Astrocyte (in vitro differentiated cells and primary cell): ENCODE results near the gene C2orf80. TPM values are rescaled to one million over a fixed set of nuclear protein-coding genes. Genes with fewer than 3 reads are reported as not detected.

Experiments used
- DNase-seq: peaks from one replicate; pipeline ENCODE4 v3.0.0-alpha.2; 2010; ENCODE audit warnings: low read depth
- FAIRE-seq: peaks from 2 replicates; lab custom pipeline; 2011; peaks lifted over from hg19 to GRCh38; lab: Jason Lieb, UNC
- H2AFZ ChIP-seq: 2 replicates; pipeline ENCODE4 v1.6.0; 2012; ENCODE audit warnings: low read depth, low read length, inconsistent platforms
- H3K27ac ChIP-seq: 2 replicates; pipeline ENCODE4 v1.5.1; 2011; ENCODE audit warnings: low read depth, low read length, inconsistent platforms
- H3K27me3 ChIP-seq: 2 replicates; pipeline ENCODE4 v1.6.0; 2011; ENCODE audit warnings: low read length, inconsistent platforms; ENCODE audit not compliant: insufficient read depth
- H3K36me3 ChIP-seq: 2 replicates; pipeline ENCODE4 v1.5.1; 2011; ENCODE audit warnings: low read length, inconsistent platforms; ENCODE audit not compliant: insufficient read depth
- H3K4me1 ChIP-seq: 2 replicates; pipeline ENCODE4 v1.5.1; 2011; ENCODE audit warnings: low read length, inconsistent platforms; ENCODE audit not compliant: insufficient read depth
- H3K4me2 ChIP-seq: 2 replicates; pipeline ENCODE4 v1.6.0; 2012; ENCODE audit warnings: low read length, inconsistent platforms
- H3K4me3 ChIP-seq: 2 replicates; pipeline ENCODE4 v1.5.1; 2011; ENCODE audit warnings: low read depth, mild to moderate bottlenecking, low read length, inconsistent platforms; ENCODE audit not compliant: insufficient read depth
- H3K79me2 ChIP-seq: 2 replicates; pipeline ENCODE4 v1.6.0; 2012; ENCODE audit warnings: mild to moderate bottlenecking, low read length, inconsistent platforms; ENCODE audit not compliant: insufficient read depth
- H3K9ac ChIP-seq: 2 replicates; pipeline ENCODE4 v1.6.0; 2012; ENCODE audit warnings: mild to moderate bottlenecking, low read length, inconsistent platforms
- H3K9me3 ChIP-seq: 2 replicates; pipeline ENCODE4 v1.5.1; 2012; ENCODE audit warnings: low read depth, mild to moderate bottlenecking, low read length, inconsistent platforms; ENCODE audit not compliant: insufficient read depth
- H4K20me1 ChIP-seq: 2 replicates; pipeline ENCODE4 v1.6.0; 2012; ENCODE audit warnings: low read length, inconsistent platforms; ENCODE audit not compliant: insufficient read depth
- H3K27ac Mint-ChIP-seq: one replicate; pipeline ENCODE4 v1.8.0; 2021; ENCODE audit warnings: mild to moderate bottlenecking, mixed read lengths; ENCODE audit not compliant: unreplicated experiment
- H3K27me3 Mint-ChIP-seq: one replicate; pipeline ENCODE4 v1.8.0; 2021; ENCODE audit warnings: low read depth, mixed read lengths; ENCODE audit not compliant: unreplicated experiment
- H3K36me3 Mint-ChIP-seq: one replicate; pipeline ENCODE4 v1.8.0; 2021; ENCODE audit warnings: low read depth, mixed read lengths; ENCODE audit not compliant: unreplicated experiment
- H3K4me1 Mint-ChIP-seq: one replicate; pipeline ENCODE4 v1.8.0; 2021; ENCODE audit warnings: low read depth, mixed read lengths; ENCODE audit not compliant: unreplicated experiment
- H3K4me3 Mint-ChIP-seq: one replicate; pipeline ENCODE4 v1.8.0; 2021; ENCODE audit warnings: mild to moderate bottlenecking, moderate library complexity, mixed read lengths; ENCODE audit not compliant: unreplicated experiment
- H3K9me3 Mint-ChIP-seq: one replicate; pipeline ENCODE4 v1.8.0; 2021; ENCODE audit warnings: mild to moderate bottlenecking, mixed read lengths; ENCODE audit not compliant: unreplicated experiment
- EZH2 ChIP-seq: IDR thresholded peaks from 2 replicates; pipeline ENCODE4 v1.6.1; 2012; ENCODE audit warnings: mild to moderate bottlenecking, low read length, inconsistent platforms; ENCODE audit not compliant: insufficient read depth
- total RNA-seq: library from RNA; stranded (reverse); gene quantifications from 2 replicates; pipeline ENCODE4 v1.2.1, GENCODE V29; 2021
- TF ChIP-seq, protein P1 (sequence below): IDR thresholded peaks from 2 replicates; pipeline ENCODE4 v1.5.1; 2011; ENCODE audit warnings: low read depth, mild to moderate bottlenecking, inconsistent platforms, low read length, moderate library complexity; ENCODE audit not compliant: insufficient read depth

C2orf80 gene
- total RNA-seq, 1 donor from 2014 or later = not detected

DNA sequence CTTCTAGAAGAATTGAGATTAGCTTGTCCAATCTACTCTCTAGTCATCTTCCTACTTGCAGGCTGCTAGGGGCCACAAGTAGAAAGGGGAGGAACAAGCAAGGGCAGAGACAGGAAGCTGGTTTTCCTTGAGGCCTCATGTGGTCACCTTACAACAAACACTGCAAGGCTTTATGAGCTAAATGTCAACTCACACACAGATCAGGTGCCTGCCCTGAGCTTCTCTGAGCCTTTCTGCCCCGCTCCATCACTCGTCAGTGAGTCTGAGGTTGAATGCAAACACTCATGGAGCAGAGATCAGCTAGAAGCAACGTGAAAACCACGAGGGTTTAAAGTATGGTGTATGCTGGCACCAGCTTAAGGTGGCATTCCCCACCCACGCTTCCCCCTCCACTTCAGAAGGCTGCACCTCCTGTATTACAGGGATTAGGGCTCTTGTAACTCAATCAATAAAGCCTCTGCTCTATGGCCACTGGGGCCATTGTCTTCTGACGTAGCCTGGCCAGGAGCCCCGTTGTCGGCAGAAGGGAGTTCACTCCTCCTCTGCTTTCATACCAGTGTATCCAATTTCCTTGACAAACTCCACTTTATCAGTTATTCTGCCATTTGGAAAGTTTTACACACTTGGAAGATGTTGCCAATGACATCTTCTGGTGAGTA, 54.8 kb downstream of the C2orf80 start:
- no peak overlapping the region for H3K27ac Mint-ChIP-seq
- no peak for FAIRE-seq

DNA sequence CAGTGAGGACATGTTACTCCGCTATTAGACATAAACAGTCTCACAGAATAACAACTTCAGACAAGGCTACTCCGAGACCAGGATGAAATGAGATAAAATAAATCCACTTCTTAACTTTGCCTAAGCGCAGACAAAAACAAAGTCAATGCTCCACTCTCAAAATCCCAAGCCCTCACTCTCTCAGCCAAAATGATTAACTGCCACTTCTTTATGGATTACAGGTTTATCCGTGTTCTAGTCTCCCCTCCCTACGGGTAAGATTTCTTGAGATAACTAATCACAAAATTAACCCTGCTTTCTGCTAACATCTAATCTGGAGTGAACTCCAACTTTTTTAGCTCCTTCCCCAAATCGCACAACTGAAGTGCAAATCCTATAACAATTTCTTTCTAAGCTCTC, 59.1 kb downstream of the C2orf80 start:
- no peak overlapping the region for H3K4me3 ChIP-seq
- no peak overlapping the region for H3K4me2 ChIP-seq
- Mint-ChIP-seq H3K4me3 (no peak overlapping the region), H3K9me3 (no peaks in the 10 kb centered on the region), H3K4me1 (peaks cover 14% of the 10 kb centered on the region), H3K36me3 (no peaks in the 10 kb centered on the region), H3K27ac (peak overlapping the region; percentile 15), H3K27me3 (no peaks in the 10 kb centered on the region)
- TF ChIP-seq, protein P1, sequence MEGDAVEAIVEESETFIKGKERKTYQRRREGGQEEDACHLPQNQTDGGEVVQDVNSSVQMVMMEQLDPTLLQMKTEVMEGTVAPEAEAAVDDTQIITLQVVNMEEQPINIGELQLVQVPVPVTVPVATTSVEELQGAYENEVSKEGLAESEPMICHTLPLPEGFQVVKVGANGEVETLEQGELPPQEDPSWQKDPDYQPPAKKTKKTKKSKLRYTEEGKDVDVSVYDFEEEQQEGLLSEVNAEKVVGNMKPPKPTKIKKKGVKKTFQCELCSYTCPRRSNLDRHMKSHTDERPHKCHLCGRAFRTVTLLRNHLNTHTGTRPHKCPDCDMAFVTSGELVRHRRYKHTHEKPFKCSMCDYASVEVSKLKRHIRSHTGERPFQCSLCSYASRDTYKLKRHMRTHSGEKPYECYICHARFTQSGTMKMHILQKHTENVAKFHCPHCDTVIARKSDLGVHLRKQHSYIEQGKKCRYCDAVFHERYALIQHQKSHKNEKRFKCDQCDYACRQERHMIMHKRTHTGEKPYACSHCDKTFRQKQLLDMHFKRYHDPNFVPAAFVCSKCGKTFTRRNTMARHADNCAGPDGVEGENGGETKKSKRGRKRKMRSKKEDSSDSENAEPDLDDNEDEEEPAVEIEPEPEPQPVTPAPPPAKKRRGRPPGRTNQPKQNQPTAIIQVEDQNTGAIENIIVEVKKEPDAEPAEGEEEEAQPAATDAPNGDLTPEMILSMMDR = no peak
- no peak for TF ChIP-seq EZH2
- no peaks in the 10 kb centered on the region for H3K27me3 ChIP-seq
- H3K9ac ChIP-seq = no peak overlapping the region
- peaks cover 7% of the 10 kb centered on the region for H3K4me1 ChIP-seq
- H3K79me2 ChIP-seq = no peaks in the 10 kb centered on the region
- H2AFZ ChIP-seq = no peak overlapping the region
- H3K9me3 ChIP-seq = no peaks in the 10 kb centered on the region
- FAIRE-seq (no peak), DNase-seq (no peak)
- no peaks in the 10 kb centered on the region for H3K36me3 ChIP-seq
- no peak overlapping the region for H3K27ac ChIP-seq
- H4K20me1 ChIP-seq = no peaks in the 10 kb centered on the region

More for the DNA sequence above, 54.8 kb downstream of the C2orf80 start:
- no peaks in the 10 kb centered on the region for H3K9me3 ChIP-seq
- H3K36me3 ChIP-seq = no peaks in the 10 kb centered on the region
- Mint-ChIP-seq H3K4me1 (peaks cover 12% of the 10 kb centered on the region), H3K9me3 (peaks cover 5% of the 10 kb centered on the region), H3K4me3 (no peak overlapping the region), H3K36me3 (no peaks in the 10 kb centered on the region), H3K27me3 (no peaks in the 10 kb centered on the region)
- H3K9ac ChIP-seq = no peak overlapping the region
- no peaks in the 10 kb centered on the region for H4K20me1 ChIP-seq
- no peak overlapping the region for H3K4me2 ChIP-seq
- DNase-seq = no peak
- H2AFZ ChIP-seq = no peak overlapping the region
- peaks cover 3% of the 10 kb centered on the region for H3K4me1 ChIP-seq
- H3K4me3 ChIP-seq = no peak overlapping the region
- TF ChIP-seq, protein P1 = no peak
- no peak for TF ChIP-seq EZH2
- no peaks in the 10 kb centered on the region for H3K27me3 ChIP-seq
- H3K79me2 ChIP-seq = no peaks in the 10 kb centered on the region
- no peak overlapping the region for H3K27ac ChIP-seq
